Measurements from ENCODE around the gene CCDC3. TPM values are rescaled to one million over a fixed set of nuclear protein-coding genes. Genes with fewer than 3 reads are reported as not detected.

CCDC3 gene
- total RNA-seq, 1 donor = 0.21 TPM

DNA sequence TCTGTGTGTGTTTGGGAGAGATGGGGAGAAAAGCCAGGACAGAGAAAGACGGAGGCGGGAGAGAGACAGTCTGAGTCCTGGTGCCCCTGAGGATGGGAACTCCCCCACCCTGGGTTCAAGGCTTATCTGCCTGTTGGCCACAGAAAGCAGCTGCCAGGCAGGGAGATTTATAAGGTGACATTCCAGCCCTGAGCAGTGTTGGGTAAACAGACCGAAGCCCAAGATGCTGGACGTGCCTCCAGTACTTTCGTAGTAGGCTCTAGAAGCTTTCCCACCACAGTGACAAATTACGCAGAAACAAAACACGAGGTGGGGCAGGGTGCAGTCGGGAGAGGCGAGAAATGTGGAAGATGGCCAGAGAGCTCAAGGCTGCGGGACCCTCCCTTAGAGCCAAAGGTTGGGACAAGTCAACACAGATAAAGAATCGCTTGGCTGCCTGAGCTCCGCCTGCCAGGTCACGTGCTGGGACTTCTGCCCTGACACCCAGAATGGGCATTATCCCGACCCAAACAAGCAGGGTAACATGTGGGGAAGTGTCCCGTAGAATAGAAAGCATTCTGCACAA is 41.1 kb downstream of the CCDC3 start:
- Histone ChIP-seq H3K9me3 (ENCODE audit: low read depth, low read length) (no peaks in the 10 kb centered on the region), H3K27me3 (ENCODE audit: insufficient read depth, low read length) (no peaks in the 10 kb centered on the region), H3K4me1 (ENCODE audit: insufficient read depth, low read length) (no peaks in the 10 kb centered on the region), H3K4me3 (ENCODE audit: low read length) (no peak overlapping the region)

DNA sequence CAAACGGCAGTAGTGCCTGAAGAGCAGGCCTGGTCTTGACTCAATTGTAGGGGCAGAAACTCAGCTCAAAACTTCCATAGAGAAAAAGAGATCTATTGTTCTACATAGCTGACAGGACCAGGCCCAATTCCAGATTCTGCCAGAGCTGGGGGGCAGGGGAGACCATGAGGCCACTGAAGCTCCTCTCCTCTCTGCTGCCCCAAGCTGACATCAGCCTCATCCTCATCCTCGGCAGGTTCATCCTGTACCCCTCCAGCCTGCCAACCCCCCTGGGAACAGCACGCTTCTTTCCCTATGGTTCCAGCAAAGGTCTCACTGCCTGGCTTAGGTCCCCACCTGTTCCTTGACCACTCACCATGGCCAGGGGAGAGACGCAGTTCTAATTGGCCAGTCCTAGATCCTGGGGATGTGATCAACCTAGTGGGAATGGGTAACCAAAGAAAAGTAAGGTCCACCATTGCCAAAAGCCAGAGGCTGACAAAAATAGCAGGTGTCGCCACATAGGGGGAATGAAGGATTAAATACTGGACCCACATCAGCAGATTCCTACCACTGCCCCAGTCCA is 42.9 kb downstream of the CCDC3 start:
- Histone ChIP-seq H3K9me3 (ENCODE audit: low read depth, low read length) (no peaks in the 10 kb centered on the region), H3K27me3 (ENCODE audit: insufficient read depth, low read length) (no peaks in the 10 kb centered on the region), H3K4me3 (ENCODE audit: low read length) (no peak overlapping the region), H3K4me1 (ENCODE audit: insufficient read depth, low read length) (no peaks in the 10 kb centered on the region)

DNA sequence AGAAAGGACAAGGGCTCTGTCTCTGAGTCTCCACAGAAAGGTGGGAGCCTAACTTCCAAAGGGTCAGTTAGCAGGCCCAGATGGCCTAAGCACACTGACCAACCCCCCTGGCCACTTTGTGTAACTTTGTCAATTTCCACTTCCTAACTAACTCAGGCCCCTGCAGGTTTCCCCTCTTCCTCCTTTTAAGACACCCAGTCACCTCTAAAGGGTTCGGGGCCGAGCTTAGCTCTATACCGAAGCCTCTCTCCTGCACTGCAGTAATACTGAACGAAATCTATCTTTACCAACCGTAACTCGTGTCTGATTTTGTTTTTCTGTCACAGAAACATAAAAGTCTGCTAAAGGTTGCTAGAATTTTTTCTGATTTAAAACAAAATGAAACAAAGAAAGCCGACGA is 44.4 kb downstream of the CCDC3 start:
- Histone ChIP-seq H3K9me3 (ENCODE audit: low read depth, low read length) (no peaks in the 10 kb centered on the region), H3K27me3 (ENCODE audit: insufficient read depth, low read length) (no peaks in the 10 kb centered on the region), H3K4me1 (ENCODE audit: insufficient read depth, low read length) (no peaks in the 10 kb centered on the region), H3K4me3 (ENCODE audit: low read length) (no peak overlapping the region)

DNA sequence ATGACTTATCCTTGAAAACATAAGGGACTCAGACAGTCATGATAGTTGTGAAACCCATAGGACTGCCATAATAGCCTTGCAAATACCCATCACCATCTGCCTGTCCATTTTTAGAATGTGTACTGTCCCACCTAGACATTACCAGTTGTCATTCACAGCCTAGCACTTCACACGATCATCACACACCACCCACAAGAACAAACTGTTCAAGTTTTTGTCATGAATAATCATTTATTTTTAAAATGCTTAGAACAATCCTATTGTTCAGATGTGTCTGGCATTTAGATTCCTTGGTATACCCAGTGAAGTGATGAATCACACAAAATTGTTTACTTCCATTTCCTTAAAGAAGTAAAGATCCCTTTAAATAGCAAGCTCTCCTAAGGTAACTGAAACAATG is 46.6 kb downstream of the CCDC3 start:
- no peaks in the 10 kb centered on the region for H3K4me1 ChIP-seq (ENCODE audit: insufficient read depth, low read length)
- H3K4me3 ChIP-seq (ENCODE audit: low read length) = no peak overlapping the region
- H3K9me3 ChIP-seq (ENCODE audit: low read depth, low read length) = no peaks in the 10 kb centered on the region
- no peaks in the 10 kb centered on the region for H3K27me3 ChIP-seq (ENCODE audit: insufficient read depth, low read length)

DNA sequence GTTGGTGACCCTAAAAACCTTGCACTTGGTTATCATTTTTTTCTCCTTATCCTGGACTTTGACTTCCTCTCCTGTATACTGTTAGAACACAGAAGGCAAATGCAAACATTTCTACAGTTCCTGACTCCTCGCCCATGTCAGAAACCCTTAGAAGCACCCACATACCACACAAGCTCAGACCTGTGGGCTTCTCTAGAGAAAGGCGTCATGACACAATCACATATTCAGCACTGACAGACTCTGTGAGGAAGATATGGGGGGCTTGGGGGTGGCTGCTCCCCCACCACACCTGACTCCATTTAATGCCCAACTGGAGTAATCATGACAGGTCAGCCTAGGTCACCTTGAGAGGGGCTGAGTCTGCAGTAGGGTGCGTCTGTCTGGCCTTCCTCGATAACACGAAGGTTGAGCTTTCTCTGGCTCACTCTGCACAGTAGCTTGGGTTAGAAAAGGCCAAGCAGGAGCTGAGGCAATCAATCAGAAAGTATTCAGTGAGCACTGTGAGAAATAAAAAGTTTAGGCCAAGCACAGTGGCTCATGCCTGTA is 50.9 kb downstream of the CCDC3 start:
- H3K27me3 ChIP-seq (ENCODE audit: insufficient read depth, low read length) = no peaks in the 10 kb centered on the region
- no peaks in the 10 kb centered on the region for H3K4me1 ChIP-seq (ENCODE audit: insufficient read depth, low read length)
- no peaks in the 10 kb centered on the region for H3K9me3 ChIP-seq (ENCODE audit: low read depth, low read length)
- H3K4me3 ChIP-seq (ENCODE audit: low read length) = no peak overlapping the region

DNA sequence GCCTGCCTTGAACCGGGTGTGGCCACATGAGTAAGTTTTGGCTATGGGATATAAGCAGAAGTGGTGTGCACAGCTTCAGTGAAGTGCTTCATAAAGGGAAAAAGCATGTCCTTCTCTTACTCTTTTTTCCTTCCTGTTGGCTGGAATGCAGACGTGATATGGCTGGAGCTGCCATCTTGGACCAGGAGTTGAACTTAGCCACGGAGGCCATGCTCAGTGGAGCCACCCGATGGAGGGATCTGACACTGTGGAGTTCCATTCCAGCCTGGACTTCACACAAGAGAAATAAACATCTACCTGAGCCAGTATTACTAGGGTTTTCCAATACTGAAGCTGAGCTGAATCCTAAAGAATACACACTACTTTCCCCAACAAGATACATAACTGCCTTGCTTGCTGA is 52.3 kb downstream of the CCDC3 start:
- no peaks in the 10 kb centered on the region for H3K9me3 ChIP-seq (ENCODE audit: low read depth, low read length)
- H3K4me3 ChIP-seq (ENCODE audit: low read length) = no peak overlapping the region
- no peaks in the 10 kb centered on the region for H3K4me1 ChIP-seq (ENCODE audit: insufficient read depth, low read length)
- no peaks in the 10 kb centered on the region for H3K27me3 ChIP-seq (ENCODE audit: insufficient read depth, low read length)

DNA sequence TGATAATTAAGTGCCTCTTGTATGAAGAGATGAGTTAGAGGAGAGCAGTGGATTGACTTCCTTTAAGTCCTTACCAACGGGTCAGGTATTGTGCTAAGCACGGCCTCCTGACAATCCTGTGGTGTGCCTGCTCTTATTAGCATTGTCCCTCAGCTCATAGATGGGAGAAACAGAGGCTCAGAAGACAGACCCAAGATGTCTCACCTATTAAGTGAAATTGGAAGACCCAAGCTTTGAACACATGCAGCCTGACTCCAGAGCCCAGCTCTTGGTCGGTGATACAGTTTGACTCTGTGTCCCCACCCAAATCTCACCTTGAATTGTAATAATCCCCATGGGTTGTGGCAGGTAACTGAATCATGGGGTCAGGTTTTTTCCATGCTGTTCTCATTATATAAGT is 53.8 kb downstream of the CCDC3 start:
- Histone ChIP-seq H3K4me1 (ENCODE audit: insufficient read depth, low read length) (no peaks in the 10 kb centered on the region), H3K4me3 (ENCODE audit: low read length) (no peak overlapping the region), H3K9me3 (ENCODE audit: low read depth, low read length) (no peaks in the 10 kb centered on the region), H3K27me3 (ENCODE audit: insufficient read depth, low read length) (no peaks in the 10 kb centered on the region)

DNA sequence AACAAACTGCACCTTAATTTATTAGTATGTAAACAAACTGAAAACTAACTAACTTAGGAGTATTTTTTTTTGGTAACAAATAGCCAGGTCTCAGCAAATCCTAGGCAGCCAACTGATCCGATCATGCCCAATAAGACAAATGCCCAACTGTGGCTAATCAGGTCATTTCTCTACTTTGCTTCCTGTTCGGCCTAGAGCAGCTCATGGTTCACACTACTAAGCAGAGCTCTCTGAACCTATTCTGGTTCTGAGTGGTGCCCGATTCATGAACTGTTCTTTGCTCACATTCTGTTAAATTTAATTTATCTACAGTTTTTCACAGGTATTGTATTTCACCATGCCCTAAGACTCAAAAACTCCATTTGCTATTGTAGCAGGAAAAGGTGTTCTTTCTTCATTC is 55.1 kb downstream of the CCDC3 start:
- Histone ChIP-seq H3K4me1 (ENCODE audit: insufficient read depth, low read length) (no peaks in the 10 kb centered on the region), H3K9me3 (ENCODE audit: low read depth, low read length) (no peaks in the 10 kb centered on the region), H3K4me3 (ENCODE audit: low read length) (no peak overlapping the region), H3K27me3 (ENCODE audit: insufficient read depth, low read length) (no peaks in the 10 kb centered on the region)

DNA sequence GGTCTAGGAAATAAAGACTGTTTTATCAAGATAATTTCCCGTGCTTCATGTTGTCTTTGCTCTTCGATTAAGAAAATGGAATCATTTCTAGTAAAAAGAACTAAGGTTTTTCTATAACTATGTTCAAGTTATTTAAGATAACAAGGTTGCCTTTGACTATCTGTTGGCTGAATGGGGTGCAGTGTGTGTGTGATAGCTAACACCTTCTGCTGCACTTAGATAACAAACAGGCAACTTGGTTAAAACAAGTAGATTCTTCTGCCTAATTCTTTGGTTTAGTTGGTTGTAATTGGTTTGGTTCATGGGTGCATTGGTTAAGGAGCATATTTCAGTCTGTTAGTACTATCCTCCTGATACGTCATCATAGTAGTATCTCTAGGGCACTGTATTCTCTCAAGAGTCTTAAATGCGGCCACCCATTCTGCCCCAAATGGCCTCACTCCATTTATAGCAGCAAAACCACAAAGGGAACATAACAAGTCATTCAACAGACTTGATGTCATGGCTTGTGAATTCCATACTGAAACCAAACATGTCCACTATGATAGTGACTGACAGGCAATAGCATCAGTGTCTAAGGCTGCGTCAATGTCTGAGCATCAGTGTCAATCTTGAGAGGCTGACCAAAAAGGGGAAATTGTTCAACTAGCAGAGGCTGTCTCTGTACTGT is 55.7 kb downstream of the CCDC3 start:
- Histone ChIP-seq H3K27me3 (ENCODE audit: insufficient read depth, low read length) (no peaks in the 10 kb centered on the region), H3K9me3 (ENCODE audit: low read depth, low read length) (no peaks in the 10 kb centered on the region), H3K4me3 (ENCODE audit: low read length) (no peak overlapping the region), H3K4me1 (ENCODE audit: insufficient read depth, low read length) (no peaks in the 10 kb centered on the region)

DNA sequence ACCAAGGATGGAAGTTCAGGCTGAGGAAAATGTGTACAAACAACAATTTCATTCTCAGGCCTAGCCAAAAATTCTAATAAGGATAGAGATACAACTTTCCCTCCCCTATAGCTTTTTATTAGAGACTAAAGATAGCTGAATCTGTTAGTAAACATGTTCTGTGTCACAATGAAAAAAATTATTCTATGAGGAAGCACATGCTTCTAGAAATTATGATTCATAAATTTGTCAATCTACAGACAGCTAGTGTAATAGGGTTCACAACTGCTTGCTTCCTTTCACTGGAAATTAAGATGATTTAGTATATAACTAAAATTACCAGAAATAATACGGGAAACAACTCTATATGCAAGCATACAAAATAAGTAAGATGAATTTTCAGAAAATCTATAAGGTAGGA is 56.6 kb downstream of the CCDC3 start:
- Histone ChIP-seq H3K27me3 (ENCODE audit: insufficient read depth, low read length) (no peaks in the 10 kb centered on the region), H3K4me1 (ENCODE audit: insufficient read depth, low read length) (no peaks in the 10 kb centered on the region), H3K9me3 (ENCODE audit: low read depth, low read length) (no peaks in the 10 kb centered on the region), H3K4me3 (ENCODE audit: low read length) (no peak overlapping the region)

DNA sequence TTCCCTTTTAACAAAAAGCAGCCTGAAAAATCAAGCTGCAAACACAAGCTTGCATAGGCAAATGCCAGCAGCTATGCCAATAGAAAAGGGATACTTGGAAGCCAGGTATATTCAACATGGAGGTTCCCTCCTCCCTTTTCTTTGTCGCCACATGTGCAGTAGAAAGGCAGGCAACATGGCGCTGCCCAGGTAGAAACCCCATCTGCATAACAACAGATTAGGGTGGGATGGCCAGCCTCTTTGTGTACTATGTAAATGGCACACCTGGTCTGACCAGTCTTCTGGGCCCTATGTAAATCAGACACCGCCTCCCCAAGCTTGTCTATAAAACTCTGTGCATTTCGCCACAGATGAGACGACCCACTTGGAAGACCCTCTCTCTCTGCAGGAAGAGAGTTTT is 58.1 kb downstream of the CCDC3 start:
- Histone ChIP-seq H3K9me3 (ENCODE audit: low read depth, low read length) (no peaks in the 10 kb centered on the region), H3K4me1 (ENCODE audit: insufficient read depth, low read length) (no peaks in the 10 kb centered on the region), H3K27me3 (ENCODE audit: insufficient read depth, low read length) (no peaks in the 10 kb centered on the region), H3K4me3 (ENCODE audit: low read length) (no peak overlapping the region)

DNA sequence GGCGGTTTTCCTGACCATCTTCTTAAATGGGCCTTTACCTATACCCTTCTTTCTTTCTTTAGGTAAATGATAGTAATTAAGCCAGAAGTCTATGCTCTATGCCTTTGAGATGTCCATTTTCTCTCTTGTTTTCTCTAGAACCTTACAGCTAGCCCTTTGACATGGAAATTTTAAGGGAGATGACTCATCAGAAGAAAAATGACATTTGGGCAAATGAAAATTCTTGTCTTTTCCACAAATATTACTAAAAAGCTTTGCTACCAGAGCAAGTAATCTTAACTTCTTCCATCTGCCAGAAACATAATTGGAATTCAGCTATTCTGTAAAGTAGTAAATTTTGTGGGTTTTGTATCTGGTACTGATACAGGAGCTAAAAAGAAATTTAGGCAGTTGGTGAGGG is 59.5 kb downstream of the CCDC3 start:
- Histone ChIP-seq H3K9me3 (ENCODE audit: low read depth, low read length) (no peaks in the 10 kb centered on the region), H3K27me3 (ENCODE audit: insufficient read depth, low read length) (no peaks in the 10 kb centered on the region), H3K4me1 (ENCODE audit: insufficient read depth, low read length) (no peaks in the 10 kb centered on the region), H3K4me3 (ENCODE audit: low read length) (no peak overlapping the region)

DNA sequence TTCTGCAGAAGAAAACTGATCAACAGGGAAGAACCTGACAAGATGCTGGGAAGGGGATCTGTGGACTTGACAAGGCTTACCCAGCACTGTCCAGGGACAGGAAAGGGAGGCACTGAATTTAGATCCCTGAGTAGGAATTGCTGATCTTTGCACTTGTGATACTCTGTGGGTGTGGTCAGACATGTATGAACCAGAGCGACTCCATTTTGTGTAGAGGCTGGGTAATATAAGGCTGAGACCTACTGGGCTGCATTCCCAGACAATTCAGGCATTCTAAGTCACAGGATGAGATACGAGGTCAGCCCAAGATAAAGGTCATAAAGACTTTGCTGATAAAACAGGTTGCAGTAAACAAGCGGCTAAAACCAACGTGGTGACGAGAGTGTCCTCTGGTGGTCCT is 60.7 kb downstream of the CCDC3 start:
- Histone ChIP-seq H3K4me3 (ENCODE audit: low read length) (no peak overlapping the region), H3K27me3 (ENCODE audit: insufficient read depth, low read length) (no peaks in the 10 kb centered on the region), H3K9me3 (ENCODE audit: low read depth, low read length) (no peaks in the 10 kb centered on the region), H3K4me1 (ENCODE audit: insufficient read depth, low read length) (no peaks in the 10 kb centered on the region)

DNA sequence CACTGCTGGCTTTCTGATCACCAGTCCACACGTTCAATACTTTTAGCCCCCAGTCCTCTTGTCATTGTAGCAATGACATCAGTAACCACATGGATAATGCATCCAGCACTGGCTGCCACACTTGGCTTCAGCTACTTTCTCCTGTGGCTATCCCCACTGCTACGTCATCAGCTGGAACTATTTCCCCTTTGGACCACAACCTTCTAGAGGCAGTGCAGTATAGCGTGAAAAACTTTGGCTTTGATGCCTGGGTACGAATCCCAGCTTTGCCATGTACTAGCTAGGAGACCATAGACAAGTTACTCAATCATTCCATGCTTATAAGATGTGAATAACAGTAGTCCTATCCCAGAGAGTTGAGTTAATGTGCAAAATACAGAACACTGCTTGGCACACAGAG is 63.2 kb downstream of the CCDC3 start:
- Histone ChIP-seq H3K4me3 (ENCODE audit: low read length) (no peak overlapping the region), H3K27me3 (ENCODE audit: insufficient read depth, low read length) (no peaks in the 10 kb centered on the region), H3K9me3 (ENCODE audit: low read depth, low read length) (no peaks in the 10 kb centered on the region), H3K4me1 (ENCODE audit: insufficient read depth, low read length) (no peaks in the 10 kb centered on the region)

DNA sequence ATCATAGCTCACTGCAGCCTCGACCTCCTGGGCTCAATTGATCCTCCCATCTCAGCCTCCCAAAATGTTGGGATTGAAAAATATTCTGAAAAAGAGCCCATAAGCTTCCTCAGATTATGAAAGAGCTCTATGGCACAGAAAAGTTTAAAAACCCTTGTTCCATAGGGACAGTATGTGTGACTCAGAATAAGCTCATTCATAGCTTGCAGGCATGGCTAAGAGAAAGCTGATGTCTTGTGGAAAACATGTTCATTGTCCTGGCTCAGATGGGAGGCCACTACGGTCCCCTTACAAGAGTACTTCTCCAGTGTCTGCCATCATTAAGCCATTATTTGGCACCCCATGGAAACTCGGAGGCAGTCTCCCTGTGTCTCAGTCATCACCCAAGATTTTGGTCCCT is 64.0 kb downstream of the CCDC3 start:
- H3K27me3 ChIP-seq (ENCODE audit: insufficient read depth, low read length) = no peaks in the 10 kb centered on the region
- H3K9me3 ChIP-seq (ENCODE audit: low read depth, low read length) = no peaks in the 10 kb centered on the region
- H3K4me1 ChIP-seq (ENCODE audit: insufficient read depth, low read length) = no peaks in the 10 kb centered on the region
- no peak overlapping the region for H3K4me3 ChIP-seq (ENCODE audit: low read length)

DNA sequence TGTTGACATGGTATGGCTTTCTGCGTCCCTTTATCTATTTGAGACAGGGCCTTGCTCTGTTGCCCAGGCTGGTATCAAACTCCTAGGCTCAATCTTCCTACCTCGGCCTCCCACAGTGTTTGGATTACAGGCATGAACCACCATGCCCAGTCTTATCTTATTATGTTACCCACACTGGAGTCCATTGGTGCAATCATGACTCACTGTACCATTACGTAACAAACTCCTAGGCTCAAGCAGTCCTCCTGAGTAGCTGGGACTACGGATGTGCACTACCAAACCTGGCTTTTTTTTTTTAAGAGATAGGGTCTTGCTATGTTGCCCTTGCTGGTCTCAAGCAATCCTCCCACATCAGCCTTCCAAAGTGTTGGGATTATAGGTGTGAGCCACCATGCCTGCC is 66.7 kb downstream of the CCDC3 start:
- Histone ChIP-seq H3K4me3 (ENCODE audit: low read length) (no peak overlapping the region), H3K4me1 (ENCODE audit: insufficient read depth, low read length) (no peaks in the 10 kb centered on the region), H3K27me3 (ENCODE audit: insufficient read depth, low read length) (no peaks in the 10 kb centered on the region), H3K9me3 (ENCODE audit: low read depth, low read length) (no peaks in the 10 kb centered on the region)

All from mononuclear cell (primary cell).